IPS-NIHi7 (cell line): ENCODE data around the gene SMIM13.
"Not testable (repeated sequence)": the region's sequence is repeated elsewhere in the genome, so short reads cannot be mapped to it uniquely, and the experiment has no call there.

Source experiments
- DNase-seq: peaks from one replicate; pipeline ENCODE4 v3.0.0; 2012; ENCODE audit warnings: mixed read lengths; ENCODE audit errors: extremely low spot score

SMIM13 gene

DNA sequence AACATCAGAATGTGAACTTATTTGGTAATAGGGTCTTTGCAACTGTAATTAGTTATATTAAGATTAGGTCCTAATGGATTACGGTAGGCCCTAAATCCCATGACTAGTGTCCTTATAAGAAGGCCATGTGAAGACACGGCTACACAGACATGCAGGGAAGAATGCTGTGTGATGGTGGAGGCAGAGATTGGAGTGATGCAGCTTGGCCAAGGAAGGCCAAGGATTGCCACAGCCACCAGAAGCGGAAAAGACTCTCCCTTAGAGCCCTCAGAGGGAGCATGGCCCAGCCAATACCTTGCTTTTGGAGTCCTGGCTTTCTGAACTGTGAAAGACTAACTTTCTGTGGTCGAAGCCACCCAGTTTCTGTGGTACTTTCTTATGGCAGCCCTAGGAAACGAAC lies 9.7 kb upstream of the SMIM13 start:
- DNase-seq: no peak

DNA sequence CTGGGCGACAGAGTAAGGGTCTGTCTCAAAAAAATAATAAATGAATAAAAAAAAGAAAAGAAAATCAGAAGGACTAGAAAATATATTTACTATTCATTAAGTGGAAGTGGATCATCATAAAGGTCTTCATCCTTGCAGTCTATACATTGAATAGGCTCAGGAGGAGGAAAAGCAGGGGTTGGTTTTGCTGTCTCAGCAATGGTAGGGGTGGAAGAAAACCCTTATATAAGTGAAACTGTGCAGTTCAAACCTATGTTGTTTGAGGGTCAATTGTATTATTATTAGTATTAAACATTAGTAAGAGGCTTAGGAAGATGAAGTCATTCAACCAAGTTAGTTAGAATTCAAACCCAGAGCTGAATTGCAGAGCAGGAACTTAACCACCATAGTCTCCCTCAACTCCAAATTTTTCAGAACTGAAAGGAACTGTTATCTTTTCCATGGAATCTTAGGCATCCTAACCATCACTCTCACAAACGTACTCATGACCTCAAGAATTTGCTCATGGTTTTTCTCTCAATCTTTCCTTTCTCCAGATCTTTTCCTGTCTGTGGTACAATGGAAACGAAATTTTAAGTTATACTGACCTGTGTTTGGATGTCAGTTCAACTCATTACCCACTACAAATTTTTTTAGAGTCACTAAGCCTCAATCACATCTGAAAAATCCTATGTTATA lies 7.7 kb upstream of the SMIM13 start:
- DNase-seq: no peak

DNA sequence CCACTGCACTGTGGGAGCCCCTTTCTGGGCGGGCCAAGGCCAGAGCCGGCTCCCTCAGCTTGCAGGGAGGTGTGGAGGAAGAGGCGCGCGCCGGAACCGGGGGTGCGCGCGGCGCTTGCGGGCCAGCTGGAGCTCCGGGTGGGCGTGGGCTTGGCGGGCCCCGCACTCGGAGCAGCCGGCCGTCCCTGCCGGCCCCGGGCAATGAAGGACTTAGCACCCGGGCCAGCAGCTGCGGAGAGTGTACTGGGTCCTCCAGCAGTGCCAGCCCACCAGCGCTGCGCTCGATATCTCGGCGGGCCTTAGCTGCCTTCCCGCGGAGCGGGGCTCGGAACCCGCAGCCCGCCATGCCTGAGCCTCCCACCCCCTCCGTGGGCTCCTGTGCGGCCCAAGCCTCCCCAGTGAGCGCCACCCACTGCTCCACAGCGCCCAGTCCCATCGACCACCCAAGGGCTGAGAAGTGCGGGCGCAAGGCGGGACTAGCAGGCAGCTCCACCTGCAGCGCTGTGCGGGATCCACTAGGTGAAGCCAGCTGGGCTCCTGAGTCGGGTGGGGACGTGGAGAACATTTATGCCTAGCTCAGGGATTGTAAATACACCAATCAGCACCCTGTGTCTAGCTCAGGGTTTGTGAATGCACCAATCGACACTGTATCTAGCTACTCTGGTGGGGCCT lies 6.4 kb upstream of the SMIM13 start:
- DNase-seq: not testable (repeated sequence)

DNA sequence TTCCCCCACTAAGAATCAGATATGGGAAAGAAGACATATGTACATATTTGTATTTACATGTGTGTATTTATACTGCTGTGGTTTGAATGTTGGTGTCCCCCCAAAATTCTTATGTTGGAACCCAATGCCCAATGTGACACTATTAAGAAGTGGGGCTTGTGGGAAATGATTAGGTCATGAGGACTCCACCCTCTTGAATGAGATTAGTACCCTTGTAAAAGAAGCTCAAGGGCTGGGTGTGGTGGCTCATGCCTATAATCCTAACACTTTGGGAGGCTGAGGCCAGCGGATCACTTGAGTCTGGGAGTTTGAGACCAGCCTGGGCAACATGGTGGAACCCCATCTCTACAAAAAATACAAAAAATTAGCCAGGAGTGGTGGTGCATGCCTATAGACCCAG lies 3.9 kb upstream of the SMIM13 start:
- DNase-seq: no peak

DNA sequence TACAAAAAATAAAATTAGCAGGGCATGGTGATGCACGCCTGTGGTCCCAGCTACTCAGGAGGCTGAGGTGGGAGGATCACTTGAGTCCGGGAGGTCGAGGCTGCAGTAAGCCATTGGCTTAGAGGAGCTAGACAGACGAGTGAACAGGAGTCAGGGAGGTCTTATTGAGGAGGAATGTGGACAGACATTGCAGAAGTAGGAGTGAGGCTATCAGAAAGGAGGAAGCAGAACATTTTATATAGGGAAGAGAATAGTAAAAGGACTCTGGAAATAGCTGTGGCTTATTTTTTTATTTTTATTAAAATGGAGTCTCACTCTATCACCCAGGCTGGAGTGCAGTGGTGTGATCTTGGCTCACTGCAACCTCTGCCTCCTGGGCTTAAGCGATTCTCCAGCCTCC lies 2.5 kb upstream of the SMIM13 start:
- not testable (repeated sequence) for DNase-seq

DNA sequence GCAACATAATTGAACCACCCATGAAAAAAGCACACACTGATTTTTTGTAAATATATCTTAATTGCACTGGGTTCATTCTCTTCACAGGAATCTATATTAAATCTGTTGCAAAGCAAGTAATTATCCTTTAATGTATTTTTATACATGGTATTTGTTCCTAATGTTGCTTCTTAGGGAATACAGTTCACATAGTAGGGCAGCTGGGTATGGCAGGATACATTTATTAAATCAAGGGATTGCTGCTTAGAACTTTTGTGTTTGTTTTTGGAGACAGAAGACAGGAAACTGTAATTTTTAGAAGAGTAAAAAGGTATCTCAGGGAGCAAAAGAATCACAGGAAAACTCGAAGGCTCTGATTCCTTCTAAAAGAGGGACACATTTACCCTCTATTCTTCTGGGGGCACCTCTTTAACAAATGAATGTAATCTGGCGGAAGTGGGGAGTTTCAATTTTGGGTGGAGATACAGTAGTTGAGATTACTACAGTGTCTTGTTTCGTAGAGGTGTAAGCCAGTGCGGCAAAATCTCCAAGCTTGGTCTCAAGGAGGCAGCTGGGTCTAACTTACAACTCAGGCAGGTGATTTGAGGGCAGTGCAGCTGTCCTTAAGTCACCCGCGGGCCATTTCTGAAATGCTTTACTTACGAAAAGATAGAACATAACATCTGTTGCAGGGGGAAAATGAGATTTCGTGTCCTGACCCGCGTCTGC lies 812 bp upstream of the SMIM13 start:
- DNase-seq: peak; percentile 31

DNA sequence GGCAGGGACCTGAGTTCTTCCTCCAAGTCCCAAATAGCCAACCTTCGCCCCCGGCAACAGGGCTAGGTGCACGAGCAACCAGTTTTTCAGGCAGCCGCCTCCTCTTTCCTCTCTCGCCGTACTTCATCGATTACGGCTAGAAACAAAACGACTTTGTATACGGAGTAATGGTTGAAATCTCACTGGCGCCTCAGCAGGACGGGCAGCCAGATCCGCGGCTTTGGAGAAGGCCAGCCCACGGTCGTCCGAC lies 333 bp upstream of the SMIM13 start:
- no peak for DNase-seq

DNA sequence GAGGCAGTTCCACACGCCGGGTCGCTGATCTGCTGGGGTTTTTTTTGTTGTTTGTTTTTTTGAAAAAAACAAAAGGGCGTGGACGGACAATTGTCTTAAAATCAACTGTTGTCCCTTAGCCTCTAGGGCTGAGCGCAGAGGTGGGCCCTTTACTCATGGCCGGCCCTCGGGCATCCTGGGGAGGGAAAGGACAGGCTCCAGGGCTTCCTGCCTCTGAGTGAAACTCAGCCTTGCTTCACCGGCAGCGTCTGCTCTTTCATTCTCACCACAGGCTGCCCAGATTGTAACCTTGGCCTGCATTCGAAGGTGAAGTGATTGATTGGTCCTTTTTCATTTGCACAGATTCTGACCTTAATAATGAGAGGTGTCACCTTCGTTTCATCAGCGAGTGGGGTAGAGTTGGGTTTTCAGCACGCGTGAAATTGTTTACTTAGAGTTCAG lies 797 bp downstream of the SMIM13 start:
- peak; percentile 72 for DNase-seq

DNA sequence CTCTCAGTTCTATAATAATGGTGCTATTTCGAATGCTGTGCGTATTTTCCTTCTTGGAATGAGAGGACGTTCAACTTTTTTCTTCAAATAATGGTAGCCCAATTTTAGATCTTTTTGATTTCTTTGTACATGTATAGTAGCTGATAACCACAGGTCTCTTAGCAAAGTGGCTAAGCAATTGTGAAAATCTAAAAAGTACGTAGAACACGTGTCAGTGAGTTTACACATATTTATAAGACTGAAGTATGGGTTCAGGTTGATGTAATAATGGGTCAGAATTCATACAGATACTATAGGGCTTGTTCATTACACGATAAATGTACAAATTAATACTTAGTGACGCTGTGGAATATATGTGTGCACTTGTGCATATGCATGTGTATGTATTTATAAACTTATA lies 1.3 kb downstream of the SMIM13 start:
- no peak for DNase-seq

DNA sequence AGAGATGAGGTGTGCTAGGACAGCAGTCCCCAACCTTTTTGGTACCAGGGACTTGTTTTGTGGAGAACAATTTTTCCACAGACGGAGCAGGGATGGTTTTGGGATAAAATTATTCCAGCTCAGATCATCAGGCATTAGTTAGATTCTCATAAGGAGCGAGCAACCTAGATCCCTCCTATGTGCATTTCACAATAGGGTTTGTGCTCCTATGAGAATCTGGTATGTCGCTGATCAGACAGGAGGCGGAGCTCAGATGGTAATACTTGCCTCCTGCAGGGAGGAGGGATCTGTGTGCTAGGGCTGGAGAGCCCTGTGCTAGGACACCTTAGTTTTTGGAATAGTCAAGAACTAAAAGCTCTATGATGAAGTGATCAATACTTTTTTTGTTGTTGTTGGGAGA lies 2.5 kb downstream of the SMIM13 start:
- peak; percentile 36 for DNase-seq

DNA sequence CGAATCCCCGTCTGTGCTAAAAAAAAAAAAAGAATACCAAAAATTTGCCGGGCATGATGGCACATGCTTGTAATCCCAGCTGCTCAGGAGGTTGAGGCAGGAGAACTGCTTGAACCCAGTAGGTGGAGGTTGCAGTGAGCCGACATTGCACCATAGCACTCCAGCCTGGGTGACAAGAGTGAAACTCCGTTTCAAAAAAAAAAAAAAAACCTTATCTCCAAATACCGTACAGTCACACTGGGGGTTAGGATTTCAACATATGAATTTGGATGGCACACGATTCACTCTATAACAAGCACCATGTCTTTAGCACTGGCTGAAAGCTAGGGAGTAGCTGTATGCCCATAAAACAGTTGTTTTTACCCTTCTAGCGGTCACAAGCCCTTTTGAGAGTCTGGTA lies 3.8 kb downstream of the SMIM13 start:
- DNase-seq: no peak

DNA sequence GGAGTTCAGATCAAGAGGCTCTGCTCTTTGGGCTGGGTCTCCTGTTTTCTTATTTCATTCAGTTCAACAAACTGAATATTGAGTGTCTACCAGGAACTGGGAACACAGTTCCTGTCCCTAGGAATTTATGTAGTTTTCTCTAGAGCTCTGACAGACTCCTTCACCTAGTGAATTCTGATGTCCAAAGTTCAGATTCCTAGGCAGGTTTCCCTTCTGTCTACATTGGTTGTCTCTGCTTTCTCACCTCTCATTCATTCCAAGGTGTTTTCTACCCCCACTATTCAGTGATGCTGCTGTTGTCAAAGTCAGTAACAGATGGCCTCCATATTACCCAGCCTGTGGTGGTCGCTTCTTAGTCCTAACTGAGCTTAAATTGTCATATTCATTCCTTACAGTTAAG lies 4.4 kb downstream of the SMIM13 start:
- no peak for DNase-seq

DNA sequence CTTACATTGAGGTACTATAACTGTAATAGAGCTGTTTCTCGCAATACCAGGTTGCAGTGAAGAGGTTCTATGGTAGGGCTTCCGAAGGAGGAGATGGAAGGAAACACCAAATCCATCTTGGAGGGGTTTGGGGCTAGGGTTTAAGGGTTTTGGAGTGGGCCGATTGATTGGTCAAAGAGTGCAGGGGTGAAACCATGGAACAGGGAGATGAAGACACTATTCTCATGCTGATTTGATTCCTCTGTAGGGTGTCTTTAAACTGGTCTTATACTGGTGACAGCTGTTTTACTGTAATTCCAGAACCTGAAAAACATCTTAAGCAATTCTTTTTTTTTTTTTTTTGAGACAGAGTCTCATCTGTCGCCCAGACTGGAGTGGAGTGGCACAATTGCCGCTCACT lies 7.8 kb downstream of the SMIM13 start:
- no peak for DNase-seq

DNA sequence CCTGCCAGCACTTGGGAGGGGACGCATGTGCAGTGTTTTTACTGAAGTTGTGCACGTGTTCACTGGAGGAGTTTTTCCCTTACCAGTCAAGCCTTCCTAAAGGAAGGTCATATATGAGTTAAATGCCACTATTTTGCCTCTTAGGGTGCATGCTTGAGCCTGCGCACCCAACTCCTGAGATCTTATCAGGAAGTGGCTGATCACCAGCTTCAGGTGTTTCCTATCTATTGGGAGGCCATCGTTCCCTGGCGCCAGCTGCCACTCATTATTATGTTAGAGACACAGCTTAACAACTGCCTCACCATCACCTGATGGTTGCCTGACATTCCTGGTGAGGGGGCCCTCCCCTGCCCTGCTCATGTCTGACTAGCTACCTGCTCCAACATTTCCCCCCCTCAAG lies 9.4 kb downstream of the SMIM13 start:
- DNase-seq: no peak

DNA sequence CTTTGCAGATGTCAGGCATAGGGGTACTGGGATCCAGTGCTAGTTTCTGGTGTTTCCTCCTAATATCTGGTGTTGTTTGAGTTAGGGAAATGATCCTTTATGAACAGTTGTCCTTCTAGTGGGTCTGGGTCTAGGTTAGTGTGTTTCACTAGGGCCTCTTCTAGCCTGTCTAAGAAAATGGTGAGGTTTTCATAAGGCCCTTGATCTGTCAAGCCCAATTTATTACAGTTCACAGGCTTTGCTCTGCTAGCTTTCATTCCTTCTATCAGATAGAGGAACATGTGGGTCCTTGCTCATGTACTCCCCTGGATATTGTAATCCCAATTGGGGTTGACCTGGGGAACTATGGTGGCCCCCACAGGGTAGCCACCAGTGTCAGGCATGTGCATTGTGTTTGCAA lies 15.1 kb downstream of the SMIM13 start:
- DNase-seq: no peak

DNA sequence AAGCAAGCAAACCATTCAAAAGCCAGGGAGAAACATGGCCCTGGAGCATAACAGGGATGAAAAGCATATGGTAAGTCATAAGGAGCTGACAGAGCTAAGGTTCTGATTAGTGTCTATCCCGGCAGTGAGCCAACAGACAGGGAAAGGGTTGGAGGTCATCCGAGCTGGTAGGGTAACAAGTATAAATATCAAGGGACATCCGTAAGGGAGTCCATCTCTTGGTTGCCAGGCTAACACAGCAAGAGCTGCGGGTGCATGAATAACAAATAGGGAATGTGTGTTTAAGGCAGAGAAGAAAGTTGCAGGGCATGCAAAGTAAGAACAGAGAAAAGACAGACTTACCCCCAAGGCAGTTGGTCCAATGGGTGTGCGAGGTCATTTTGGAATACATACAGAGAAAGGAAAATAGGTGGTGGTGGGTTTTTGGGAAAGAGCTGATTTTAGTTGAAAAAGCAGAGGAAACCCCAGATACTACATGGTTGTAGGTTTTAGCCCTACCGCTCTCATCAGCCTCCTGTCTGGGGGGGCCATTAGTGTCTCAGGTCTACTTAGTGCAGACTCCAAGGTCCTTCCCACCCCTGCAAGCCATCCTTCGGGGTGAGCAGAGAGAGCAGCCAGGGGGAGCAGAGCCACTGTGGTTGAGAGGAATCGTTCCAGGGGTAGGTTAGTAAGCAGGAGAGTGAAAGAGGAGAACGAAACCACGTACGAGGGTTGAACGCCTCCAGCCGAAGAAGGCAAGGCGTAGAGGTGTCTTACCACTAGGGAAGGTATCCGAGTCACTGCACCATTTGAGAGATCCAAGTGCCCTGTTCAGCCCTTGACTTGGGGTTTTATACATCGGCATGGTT lies 17.5 kb downstream of the SMIM13 start, which contains the start of gene ERVFRD-1:
ERVFRD-1 (minus strand) TSS at position 805 of the 848 bp plus-strand sequence. CDS start 6,415 bp downstream, outside the sequence.
- DNase-seq: no peak

DNA sequence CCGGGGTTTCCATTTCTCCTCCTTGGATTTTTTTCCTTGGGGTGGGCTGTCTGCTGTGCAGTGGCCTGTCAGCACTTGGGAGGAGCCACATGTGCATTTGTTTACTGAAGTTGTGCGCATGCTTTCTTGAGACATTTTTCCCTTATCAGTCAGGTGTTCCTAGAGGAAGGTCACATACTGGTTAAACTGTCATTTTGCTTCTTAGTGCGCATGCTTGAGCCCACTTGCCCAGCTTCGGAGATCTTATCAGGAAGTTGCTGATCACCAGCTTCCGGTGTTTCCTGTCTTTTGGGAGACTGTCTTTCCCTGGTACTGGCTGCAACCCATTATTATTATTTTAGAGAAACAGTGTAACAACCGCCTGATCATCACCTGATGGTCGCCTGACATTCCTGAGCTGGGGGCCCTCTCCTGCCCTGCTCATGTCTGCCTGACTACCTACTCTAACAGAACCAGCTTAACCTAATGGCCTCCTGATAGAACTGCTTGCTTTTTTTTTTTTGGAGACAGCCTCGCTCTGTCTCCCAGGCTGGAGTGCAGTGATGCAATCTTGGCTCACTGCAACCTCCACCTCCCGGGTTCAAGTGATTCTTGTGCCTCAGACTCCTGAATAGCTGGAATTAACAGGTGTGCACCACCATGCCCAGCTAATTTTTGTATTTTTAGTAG lies 18.3 kb downstream of the SMIM13 start:
- DNase-seq: no peak

DNA sequence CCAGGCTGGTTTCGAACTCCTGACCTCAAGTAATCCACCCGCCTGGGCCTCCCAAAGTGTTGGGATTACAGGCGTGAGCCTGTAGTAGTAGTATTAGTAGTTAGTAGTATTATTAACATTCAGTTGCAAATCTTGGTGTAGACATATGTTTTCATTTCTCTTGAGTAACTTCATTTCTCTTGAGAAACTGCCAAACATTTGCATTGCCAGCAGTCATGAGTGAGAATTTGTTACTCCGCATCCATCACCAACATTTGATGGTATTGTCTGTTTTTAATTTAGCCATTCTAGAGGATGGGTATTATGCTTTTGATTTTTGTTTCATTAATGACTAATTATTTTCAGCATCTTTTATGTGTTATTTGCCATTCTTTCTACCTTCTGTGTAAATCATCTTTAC lies 19.4 kb downstream of the SMIM13 start:
- no peak for DNase-seq

DNA sequence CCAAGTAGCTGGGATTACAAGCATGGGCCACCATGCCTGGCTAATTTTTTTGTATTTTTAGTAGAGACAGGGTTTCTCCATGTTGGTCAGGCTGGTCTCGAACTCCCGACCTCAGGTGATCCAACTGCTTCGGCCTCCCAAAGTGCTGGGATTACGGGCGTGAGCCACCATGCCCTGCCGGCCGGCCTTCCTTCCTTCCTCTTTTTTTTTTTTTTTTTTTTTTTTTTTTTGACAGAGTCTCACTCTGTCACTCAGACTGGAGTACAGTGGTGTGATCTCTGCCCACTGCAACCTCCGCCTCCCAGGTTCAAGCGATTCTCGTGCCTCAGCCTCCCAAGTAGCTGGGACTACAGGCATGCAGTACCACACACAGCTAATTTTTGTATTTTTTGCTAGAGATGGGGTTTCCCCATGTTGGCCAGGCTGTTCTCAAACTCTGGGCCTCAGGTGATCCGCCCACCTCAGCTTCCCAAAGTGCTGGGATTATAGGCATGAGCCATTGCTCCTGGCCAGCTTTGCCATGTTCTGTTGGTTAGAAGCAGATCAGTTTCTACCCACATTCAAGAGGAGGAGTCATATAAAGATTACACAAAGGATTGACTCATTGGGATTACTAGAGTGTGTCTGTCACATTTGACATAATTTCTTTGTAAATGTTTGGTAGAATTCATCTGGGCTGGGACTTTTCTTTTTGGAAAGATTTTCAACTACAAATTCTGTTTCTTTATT lies 22.3 kb downstream of the SMIM13 start:
- not testable (repeated sequence) for DNase-seq

DNA sequence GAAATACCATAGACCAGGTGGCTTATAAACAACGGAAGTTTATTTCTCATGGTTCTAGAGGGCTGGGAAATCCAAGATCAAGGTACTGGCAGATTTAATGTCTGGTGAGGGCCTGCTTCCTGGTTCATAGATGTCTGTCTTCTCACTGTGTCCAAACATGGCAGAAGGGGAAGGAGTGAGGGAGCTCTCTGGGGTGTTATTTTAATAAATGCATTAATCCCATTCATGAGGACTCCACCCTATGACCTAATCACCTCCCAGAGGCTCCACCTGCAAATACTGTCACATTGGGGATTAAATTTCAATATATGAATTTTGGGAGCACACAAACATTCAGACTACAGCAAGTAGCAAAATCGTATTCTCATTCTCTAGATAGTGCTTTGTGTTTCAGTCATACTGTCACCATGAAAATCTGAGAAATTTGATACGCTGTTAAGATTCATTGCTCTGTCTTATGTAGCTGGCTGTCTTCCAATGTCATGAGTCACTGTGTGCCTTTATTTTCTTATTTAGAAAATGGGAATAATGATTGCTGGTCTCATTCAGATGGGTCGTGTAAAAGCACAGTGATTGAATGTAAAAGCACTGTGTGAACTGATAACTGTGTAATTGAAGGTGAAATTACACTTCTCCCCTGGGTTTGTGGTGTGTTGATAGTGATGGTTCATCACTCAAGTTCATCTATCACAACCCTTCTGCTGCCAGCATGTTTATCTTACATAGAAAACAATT lies 26.8 kb downstream of the SMIM13 start:
- no peak for DNase-seq
